Natural killer cell (primary cell): ENCODE data around the gene EFCAB5. TPM values are rescaled to one million over a fixed set of nuclear protein-coding genes. Genes with fewer than 3 reads are reported as not detected.

ENCODE experiments used
- ATAC-seq, 3 donors: fragments of 150-1000 bp in 2 of 3; fragments of 200-7000 bp in 1 of 3; cut with Tn5 transposase; 1 replicate in 1 of 3; 2 replicates in 2 of 3; pipeline ENCODE4 v1.10.0; 2021; ENCODE audit warnings: mild to moderate bottlenecking in 2 of 3, moderate library complexity in 2 of 3
- DNase-seq, 2 donors: peaks; one replicate each; pipeline versions ENCODE4 v3.0.0 to v3.0.0-alpha.2; 2013 to 2021; ENCODE audit warnings: mixed read lengths in 1 of 2
- H3K27ac ChIP-seq: one replicate; pipeline ENCODE4 v1.5.1; 2013; ENCODE audit warnings: mild to moderate bottlenecking, low read length
- H3K27me3 ChIP-seq: one replicate; pipeline ENCODE4 v1.6.1; 2013; ENCODE audit warnings: low read length; ENCODE audit not compliant: control insufficient read depth, insufficient read depth
- H3K36me3 ChIP-seq: one replicate; pipeline ENCODE4 v1.6.1; 2013; ENCODE audit warnings: low read length; ENCODE audit not compliant: control insufficient read depth, insufficient read depth
- H3K4me1 ChIP-seq: one replicate; pipeline ENCODE4 v1.6.1; 2013; ENCODE audit warnings: low read length; ENCODE audit not compliant: control insufficient read depth, insufficient read depth
- H3K4me3 ChIP-seq: one replicate; pipeline ENCODE4 v1.5.1; 2013; ENCODE audit warnings: low read length
- H3K9me3 ChIP-seq: one replicate; pipeline ENCODE4 v1.6.1; 2013; ENCODE audit warnings: low read length; ENCODE audit not compliant: control insufficient read depth, insufficient read depth
- H3K27ac Mint-ChIP-seq, 2 donors: one replicate each; pipeline ENCODE4 v1.8.0; 2022; ENCODE audit warnings: mild to moderate bottlenecking in 2 of 2, mixed read lengths in 2 of 2, moderate library complexity in 1 of 2
- H3K27me3 Mint-ChIP-seq, 2 donors: one replicate each; pipeline ENCODE4 v1.8.0; 2022; ENCODE audit warnings: low read depth in 2 of 2, mixed read lengths in 2 of 2
- H3K36me3 Mint-ChIP-seq: one replicate; pipeline ENCODE4 v1.8.0; 2022; ENCODE audit warnings: mixed read lengths
- H3K4me1 Mint-ChIP-seq, 2 donors: one replicate each; pipeline ENCODE4 v1.8.0; 2022; ENCODE audit warnings: mixed read lengths in 2 of 2
- H3K4me3 Mint-ChIP-seq: one replicate; pipeline ENCODE4 v1.8.0; 2022; ENCODE audit warnings: mild to moderate bottlenecking, moderate library complexity, mixed read lengths
- H3K9me3 Mint-ChIP-seq, 2 donors: one replicate each; pipeline ENCODE4 v1.8.0; 2022; ENCODE audit warnings: mixed read lengths in 2 of 2
- CTCF ChIP-seq: fragments of 200-600 bp; IDR thresholded peaks from one replicate; pipeline ENCODE4 v1.8.0; 2022; ENCODE audit warnings: antibody characterized with exemption
- WGBS: methylation state at CpG from one replicate; pipeline ENCODE4 v1.1.7; 2013; ENCODE audit warnings: missing lambda C conversion rate; ENCODE audit not compliant: insufficient coverage; 5-methylcytosine and 5-hydroxymethylcytosine counted together
- intact Hi-C: fragments of 100-400 bp; cut with micrococcal nuclease; formaldehyde crosslinking; loops from one replicate; pipeline ENCODE4 v1.14.2; 2022
- total RNA-seq, 4 donors: library from RNA; stranded (reverse); fragments of 120-200 nt in 1 of 4; gene quantifications; one replicate each; pipeline versions ENCODE4 v1.2.3 to v1.2.4, GENCODE V29; 2013 to 2022

The EFCAB5 gene
- total RNA-seq, 3 donors from 2014 or later (not counting 1 experiment from before 2014, with no cell fraction given): 0.56 to 1.9 (median 0.58) TPM

DNA sequence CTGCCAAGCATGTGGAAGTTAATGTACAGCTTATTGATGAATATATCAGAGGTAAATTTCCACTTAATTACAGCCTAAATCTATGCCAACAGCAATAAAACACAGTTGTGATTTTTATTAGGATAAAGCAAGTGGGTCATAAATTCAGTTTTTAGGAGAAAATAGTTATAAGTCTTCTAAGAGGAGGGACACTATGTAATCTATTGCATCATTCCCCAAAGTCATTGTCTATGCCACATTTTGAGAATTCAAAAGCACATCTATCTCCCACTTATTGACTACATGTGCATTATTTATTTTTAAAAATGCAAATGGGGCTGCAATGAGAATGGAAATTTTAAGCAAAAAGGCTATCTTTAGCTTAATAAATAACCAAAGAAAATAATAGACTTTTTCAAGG, 151.5 kb downstream of the EFCAB5 start:
- ATAC-seq (no peak), DNase-seq (no peak)
- peaks cover 8 to 9% of the 10 kb centered on the region in 2 donors for H3K4me1 Mint-ChIP-seq
- H3K27ac ChIP-seq: no peak overlapping the region
- H3K36me3 ChIP-seq: no peaks in the 10 kb centered on the region
- no peak overlapping the region for H3K4me3 ChIP-seq
- intact Hi-C loops: loop anchor here (2.0 kb wide), 1 partner anchor 286 kb away; no protein-coding TSS in a partner anchor
- no peak for TF ChIP-seq CTCF
- H3K9me3 ChIP-seq: no peaks in the 10 kb centered on the region
- peaks cover 34 to 38% of the 10 kb centered on the region in 2 donors for H3K27me3 Mint-ChIP-seq
- no peaks in the 10 kb centered on the region for H3K36me3 Mint-ChIP-seq
- H3K9me3 Mint-ChIP-seq: no peaks in the 10 kb centered on the region
- H3K27me3 ChIP-seq: peaks cover 2% of the 10 kb centered on the region
- H3K27ac Mint-ChIP-seq: no peak overlapping the region
- H3K4me1 ChIP-seq: peaks cover 4% of the 10 kb centered on the region
- no peak overlapping the region for H3K4me3 Mint-ChIP-seq

- Histone ChIP-seq H3K9me3 (no peaks in the 10 kb centered on the region), H3K36me3 (no peaks in the 10 kb centered on the region), H3K4me3 (no peak overlapping the region), H3K4me1 (peaks cover 4% of the 10 kb centered on the region), H3K27me3 (peaks cover 2% of the 10 kb centered on the region), H3K27ac (no peak overlapping the region)
- Mint-ChIP-seq H3K36me3 (no peaks in the 10 kb centered on the region), H3K4me3 (no peak overlapping the region), H3K27me3 (peaks cover 35 to 40% of the 10 kb centered on the region in 2 donors), H3K4me1 (peaks cover 8 to 9% of the 10 kb centered on the region in 2 donors), H3K9me3 (no peaks in the 10 kb centered on the region), H3K27ac (no peak overlapping the region)
- DNase-seq (peak in 1 of 2 donors; percentile 76), ATAC-seq (peak; percentile 74 to 80 (median 80))
- intact Hi-C loops: loop anchor here (2.0 kb wide), 1 partner anchor 287 kb away; no protein-coding TSS in a partner anchor
- WGBS: 21% methylated on average over 11 of the region's 12 CpGs
- TF ChIP-seq CTCF: peak; percentile 88
These were observed 152.2 kb downstream of the EFCAB5 start for GRCh38 chr17:30093463-30094147.

DNA sequence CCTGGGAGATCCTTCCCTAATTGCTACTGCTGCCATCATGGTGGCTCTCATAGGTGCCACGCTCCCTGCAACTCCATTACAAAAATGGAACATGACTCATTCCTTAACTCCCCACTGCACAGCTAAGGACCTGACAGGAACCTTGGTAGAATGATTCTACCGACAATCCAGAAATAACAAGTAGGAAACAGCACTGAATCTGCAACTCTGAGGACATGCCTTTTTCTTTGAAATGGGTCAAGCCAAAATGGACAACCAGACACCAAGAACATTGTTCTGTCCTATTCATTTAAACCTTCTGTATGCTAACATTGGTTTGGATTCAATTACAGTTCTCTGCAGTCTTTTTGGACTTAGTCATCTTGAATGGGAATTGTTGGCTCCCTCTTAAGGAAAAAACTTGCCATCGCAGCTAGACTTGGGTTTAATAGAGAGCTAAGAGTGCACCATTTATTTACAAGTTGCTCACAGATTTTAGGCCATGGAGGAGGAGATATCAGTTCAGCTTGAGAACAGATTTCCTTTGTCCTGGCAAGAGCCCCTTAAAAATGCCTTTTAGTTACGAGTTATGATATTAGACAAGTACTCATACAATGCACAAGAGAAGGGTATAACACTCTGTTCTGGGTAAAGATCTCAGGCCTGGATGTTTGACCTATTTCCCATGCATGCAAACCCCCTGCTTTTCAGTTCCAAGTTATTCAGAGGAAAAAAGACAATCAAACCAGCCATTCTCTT, 154.2 kb downstream of the EFCAB5 start:
- Mint-ChIP-seq H3K9me3 (no peaks in the 10 kb centered on the region), H3K27me3 (peaks cover 28 to 34% of the 10 kb centered on the region in 2 donors), H3K4me1 (peaks cover 8 to 9% of the 10 kb centered on the region in 2 donors), H3K36me3 (no peaks in the 10 kb centered on the region), H3K4me3 (no peak overlapping the region), H3K27ac (no peak overlapping the region)
- no peaks in the 10 kb centered on the region for H3K36me3 ChIP-seq
- no peak overlapping the region for H3K4me3 ChIP-seq
- WGBS: 53% methylated on average over 4 of the region's 4 CpGs
- ATAC-seq: peak in 1 of 3 donors; percentile 26
- no peak overlapping the region for H3K27ac ChIP-seq
- TF ChIP-seq CTCF: no peak
- peaks cover 2% of the 10 kb centered on the region for H3K27me3 ChIP-seq
- peaks cover 4% of the 10 kb centered on the region for H3K4me1 ChIP-seq
- peak in 1 of 2 donors; percentile 42 for DNase-seq
- no peaks in the 10 kb centered on the region for H3K9me3 ChIP-seq
- intact Hi-C loops: no loop called here
